Thyroid gland (tissue), 4 donors: ENCODE measurements around the gene EPB41L5. TPM values are rescaled to one million over a fixed set of nuclear protein-coding genes. Genes with fewer than 3 reads are reported as not detected.

Experiments used
- DNase-seq, 2 donors: peaks; one replicate each; pipeline ENCODE4 v3.0.0-alpha.2; 2019
- H3K27ac ChIP-seq, 3 donors: fragments of 200-600 bp; sonication (generic); 1 replicate in 2 of 3; 2 replicates in 1 of 3; pipeline ENCODE4 v1.5.1; 2016 to 2019; ENCODE audit warnings: mild to moderate bottlenecking in 1 of 3, moderate library complexity in 1 of 3
- H3K27me3 ChIP-seq: fragments of 200-600 bp; sonication (generic); one replicate; pipeline ENCODE4 v1.5.1; 2019
- H3K36me3 ChIP-seq, 2 donors: fragments of 200-600 bp; sonication (generic); one replicate each; pipeline ENCODE4 v1.5.1; 2016 to 2019
- H3K4me1 ChIP-seq, 2 donors: fragments of 200-600 bp; sonication (generic); one replicate each; pipeline ENCODE4 v1.5.1; 2017 to 2019
- H3K4me3 ChIP-seq, 3 donors: fragments of 200-600 bp; sonication (generic); replicated peaks in 1 of 3; 1 replicate in 2 of 3; 2 replicates in 1 of 3; pipeline ENCODE4 v1.5.1; 2016; ENCODE audit warnings: mild to moderate bottlenecking in 1 of 3
- H3K9me3 ChIP-seq: fragments of 200-600 bp; sonication (generic); one replicate; pipeline ENCODE4 v1.5.1; 2017
- CTCF ChIP-seq, 6 experiments: fragments of 200-600 bp in 3 of 6; fragments of 450-650 bp in 3 of 6; sonication (generic) in 3 of 6; IDR thresholded peaks; one replicate each; pipeline ENCODE4 v1.5.1; 2016 to 2019; ENCODE audit warnings: antibody characterized with exemption in 6 of 6, mild to moderate bottlenecking in 2 of 6, inconsistent platforms in 1 of 6, moderate library complexity in 1 of 6
- POLR2A ChIP-seq, 2 donors: fragments of 450-650 bp; IDR thresholded peaks; one replicate each; pipeline ENCODE4 v1.6.1; 2017; ENCODE audit warnings: antibody characterized with exemption in 2 of 2, mild to moderate bottlenecking in 2 of 2, moderate library complexity in 1 of 2
- WGBS, 2 donors: methylation state at CpG; one replicate each; pipeline ENCODE4 v1.1.5; 2017; 5-methylcytosine and 5-hydroxymethylcytosine counted together
- intact Hi-C: fragments of 100-400 bp; cut with DNase I; formaldehyde crosslinking; loops from one replicate; pipeline ENCODE4 v1.15.1; 2023
- small RNA-seq: library from RNA; depleted of rRNA; stranded (forward); fragments of <200 nt; gene quantifications from one replicate; pipeline ENCODE3, GENCODE V24; 2016
- total RNA-seq, 4 donors: library from RNA; depleted of rRNA; stranded (reverse); fragments of >200 nt; gene quantifications; one replicate each; pipeline ENCODE4 v1.2.3, GENCODE V29; 2016

EPB41L5 gene
- total RNA-seq, 4 donors from 2014 or later, result 82.2 to 126 (median 116) TPM

GRCh38 chr2:120228503-120228902 is 215.6 kb downstream of the EPB41L5 start:
- TF ChIP-seq CTCF (IDR thresholded peaks at IDR 0.05) (no peak), POLR2A (IDR thresholded peaks at IDR 0.05) (no peak)
- WGBS, 2 donors, result 79 to 82% methylated on average over 5 of the region's 5 CpGs
- intact Hi-C loops, result loop anchor here (10.0 kb wide), 1 partner anchor 86 kb away; no protein-coding TSS in a partner anchor
- Histone ChIP-seq H3K9me3 (no peaks in the 10 kb centered on the region), H3K4me3 (no peak overlapping the region), H3K4me1 (peaks cover 9 to 20% of the 10 kb centered on the region in 2 donors), H3K27ac (no peak overlapping the region), H3K27me3 (no peaks in the 10 kb centered on the region), H3K36me3 (no peaks in the 10 kb centered on the region)
- no peak for DNase-seq

Small RNA genes lying within 50 kb of the gene (small RNA-seq; reads per million reads assigned to genes)
- gene MTND4LP14 (not detected), gene RF00019 (not detected)

Other genes starting within 250 kb of the EPB41L5 start
- 10 to 100 TPM; 35.9 to 47.9 (median 44.6) TPM for gene TMEM185B, start 210.3 kb downstream of the EPB41L5 start, total RNA-seq
- 10 to 100 TPM; 39.7 to 64.2 (median 45.4) TPM for gene RALB, start 239.8 kb downstream of the EPB41L5 start, total RNA-seq